ENCODE measurements around the gene CCDC78.

The CCDC78 gene

GRCh38 chr16:736936-737481 is 10.8 kb upstream of the CCDC78 start:
- DNase-seq = no peak

- DNase-seq = no peak
These were observed 9.8 kb upstream of the CCDC78 start for GRCh38 chr16:735982-736453.

- no peak for DNase-seq
These were observed 9.0 kb upstream of the CCDC78 start for GRCh38 chr16:734981-735881.

- DNase-seq = no peak
These were observed 8.2 kb upstream of the CCDC78 start for GRCh38 chr16:734208-734980.

- DNase-seq = no peak
These were observed 7.4 kb upstream of the CCDC78 start for GRCh38 chr16:733382-734207.

GRCh38 chr16:732936-733335 is 6.7 kb upstream of the CCDC78 start:
- DNase-seq = no peak

- no peak for DNase-seq
These were observed 6.1 kb upstream of the CCDC78 start for GRCh38 chr16:732332-732731.

GRCh38 chr16:730666-731509 is 4.6 kb upstream of the CCDC78 start:
- DNase-seq = no peak

- no peak for DNase-seq
These were observed 3.8 kb upstream of the CCDC78 start for GRCh38 chr16:729768-730665.

GRCh38 chr16:728890-729744 is 2.9 kb upstream of the CCDC78 start:
- no peak for DNase-seq

- peak; percentile 75 for DNase-seq
These were observed 2.1 kb upstream of the CCDC78 start for GRCh38 chr16:728131-728889.

GRCh38 chr16:727291-727977 is 1.2 kb upstream of the CCDC78 start:
- no peak for DNase-seq

- DNase-seq = no peak
These were observed 130 bp downstream of the CCDC78 start for GRCh38 chr16:726188-726437.

GRCh38 chr16:725463-726187 is 618 bp downstream of the CCDC78 start:
- DNase-seq = no peak

- DNase-seq = no peak
These were observed 1.2 kb downstream of the CCDC78 start for GRCh38 chr16:725041-725376.

- no peak for DNase-seq
These were observed 1.8 kb downstream of the CCDC78 start for GRCh38 chr16:724188-725040.

GRCh38 chr16:723695-724094 is 2.5 kb downstream of the CCDC78 start:
- DNase-seq = no peak
